HCT116 (cell line): ENCODE results near the gene EHD4. TPM values are rescaled to one million over a fixed set of nuclear protein-coding genes. Genes with fewer than 3 reads are reported as not detected.

Experiments
- ATAC-seq: fragments of 200-7000 bp; cut with Tn5 transposase; 2 replicates; pipeline ENCODE4 v1.9.1; 2020; ENCODE audit warnings: mild to moderate bottlenecking, moderate library complexity
- BruUV-seq: library from RNA; stranded (reverse); fragments of 400-500 nt; replicated peaks from 2 replicates; lab custom pipeline; 2021; lab: Mats Ljungman, UMichigan
- CTCF ChIA-PET: fragments of 300-600 bp; sonication (Branson Sonifier 250); formaldehyde crosslinking; loops from one replicate; lab custom pipeline; 2021; ENCODE audit warnings: antibody characterized with exemption; lab: Charles Lee
- POLR2A ChIA-PET: fragments of 300-600, 350-600 bp; sonication (Branson Sonifier 250); formaldehyde crosslinking; loops from one replicate; lab custom pipeline; 2021; ENCODE audit warnings: antibody characterized with exemption; lab: Charles Lee
- RAD21 ChIA-PET, 2 experiments: fragments of 300-600 bp; sonication (Branson Sonifier 250); formaldehyde crosslinking; loops; one replicate each; lab custom pipeline; 2023; ENCODE audit warnings: low total read pairs in 2 of 2; ENCODE audit not compliant: uncharacterized antibody in 2 of 2, unreplicated experiment in 2 of 2, low non-redundant PET in 1 of 2; lab: Charles Lee
- DNase-seq: peaks from one replicate; pipeline ENCODE4 v3.0.0-alpha.2; 2010; ENCODE audit warnings: low read depth, low spot score
- H2AFZ ChIP-seq: fragments of 200-600 bp; shearing (Covaris generic), sonication (generic); 2 replicates; pipeline ENCODE4 v1.6.1; 2017; ENCODE audit warnings: low read depth, mixed run types, mixed read lengths, antibody characterized with exemption, low read length; ENCODE audit not compliant: poor library complexity, severe bottlenecking
- H3K27ac ChIP-seq: 2 replicates; pipeline ENCODE4 v1.5.1; 2012; ENCODE audit warnings: low read depth, low read length
- H3K27me3 ChIP-seq: fragments of 200-600 bp; sonication (generic); 2 replicates; pipeline ENCODE4 v1.6.1; 2016; ENCODE audit warnings: mixed run types, low read length, mixed read lengths; ENCODE audit not compliant: insufficient read depth
- H3K36me3 ChIP-seq, 2 experiments: fragments of 200-500 bp in 1 of 2; fragments of 200-600 bp in 1 of 2; sonication (Bioruptor generic) in 1 of 2; sonication (generic) in 1 of 2; 2 replicates each; pipeline versions ENCODE4 v1.5.1 to v1.6.1; 2014 to 2016; ENCODE audit warnings: low read length in 2 of 2, inconsistent platforms in 1 of 2, mixed read lengths in 1 of 2, mixed run types in 1 of 2; ENCODE audit not compliant: insufficient read depth in 2 of 2, control insufficient read depth in 1 of 2
- H3K4me1 ChIP-seq, 2 experiments: fragments of 200-600 bp in 1 of 2; sonication (generic) in 1 of 2; 2 replicates each; pipeline versions ENCODE4 v1.5.1 to v1.6.1; 2012 to 2017; ENCODE audit warnings: low read length in 2 of 2, inconsistent platforms in 1 of 2, mild to moderate bottlenecking in 1 of 2, mixed read lengths in 1 of 2, mixed run types in 1 of 2, moderate library complexity in 1 of 2; ENCODE audit not compliant: insufficient read depth in 2 of 2, control insufficient read depth in 1 of 2
- H3K4me2 ChIP-seq: fragments of 200-600 bp; sonication (generic); 2 replicates; pipeline ENCODE4 v1.6.1; 2017; ENCODE audit warnings: mixed run types, low read length, mixed read lengths
- H3K4me3 ChIP-seq, 2 experiments: fragments of 200-600 bp in 1 of 2; sonication (generic) in 1 of 2; replicated peaks in 1 of 2; 2 replicates each; pipeline ENCODE4 v1.5.1; 2011 to 2016; ENCODE audit warnings: low read length in 2 of 2, control low read depth in 1 of 2, low read depth in 1 of 2, mild to moderate bottlenecking in 1 of 2, mixed read lengths in 1 of 2, mixed run types in 1 of 2
- H3K79me2 ChIP-seq: fragments of 200-600 bp; sonication (generic); 2 replicates; pipeline ENCODE4 v1.6.1; 2017; ENCODE audit warnings: mild to moderate bottlenecking, mixed run types, low read length, moderate library complexity, mixed read lengths; ENCODE audit not compliant: insufficient read depth
- H3K9ac ChIP-seq: fragments of 200-600 bp; sonication (generic); 2 replicates; pipeline ENCODE4 v1.6.1; 2016; ENCODE audit warnings: low read length, mixed read lengths
- H3K9me2 ChIP-seq: fragments of 200-600 bp; sonication (generic), shearing (Covaris generic); 2 replicates; pipeline ENCODE4 v1.6.1; 2017; ENCODE audit warnings: mixed run types, mild to moderate bottlenecking, moderate library complexity; ENCODE audit not compliant: insufficient read depth
- H3K9me3 ChIP-seq, 2 experiments: fragments of 200-500 bp in 1 of 2; fragments of 200-600 bp in 1 of 2; sonication (Bioruptor generic) in 1 of 2; sonication (generic) in 1 of 2; 2 replicates each; pipeline ENCODE4 v1.6.1; 2014 to 2017; ENCODE audit warnings: low read length in 2 of 2, mixed read lengths in 2 of 2, inconsistent platforms in 1 of 2, low read depth in 1 of 2, mild to moderate bottlenecking in 1 of 2, mixed run types in 1 of 2, moderate library complexity in 1 of 2; ENCODE audit not compliant: control insufficient read depth in 1 of 2, insufficient read depth in 1 of 2
- H4K20me1 ChIP-seq: fragments of 200-600 bp; sonication (generic), shearing (Covaris generic); 2 replicates; pipeline ENCODE4 v1.6.1; 2017; ENCODE audit warnings: mixed run types, mild to moderate bottlenecking, moderate library complexity; ENCODE audit not compliant: insufficient read depth
- ATF3 ChIP-seq: IDR thresholded peaks from 2 replicates; pipeline ENCODE4 v1.6.1; 2012
- CBX3 ChIP-seq: IDR thresholded peaks from 2 replicates; pipeline ENCODE4 v1.6.1; 2012; ENCODE audit warnings: low read depth
- CEBPB ChIP-seq: IDR thresholded peaks from 2 replicates; pipeline ENCODE4 v1.6.1; 2012; ENCODE audit warnings: low read depth
- CTCF ChIP-seq, 3 experiments: fragments of 200-600 bp in 1 of 3; sonication (generic) in 1 of 3; IDR thresholded peaks in 2 of 3; conservative IDR thresholded peaks in 1 of 3; 2 replicates each; pipeline ENCODE4 v1.5.1; 2012 to 2017; ENCODE audit warnings: low read depth in 2 of 3, low read length in 2 of 3, antibody characterized with exemption in 1 of 3, borderline replicate concordance in 1 of 3, control low read depth in 1 of 3, mild to moderate bottlenecking in 1 of 3, mixed read lengths in 1 of 3, mixed run types in 1 of 3, moderate library complexity in 1 of 3; ENCODE audit not compliant: insufficient read depth in 1 of 3
- EGR1 ChIP-seq: IDR thresholded peaks from 2 replicates; pipeline ENCODE4 v1.6.1; 2012; ENCODE audit warnings: low read depth
- ELF1 ChIP-seq: IDR thresholded peaks from 2 replicates; pipeline ENCODE4 v1.6.1; 2012; ENCODE audit warnings: low read depth, borderline replicate concordance
- EZH2 ChIP-seq: fragments of 200-600 bp; sonication (generic); IDR thresholded peaks from 2 replicates; pipeline ENCODE4 v1.6.1; 2017; ENCODE audit warnings: antibody characterized with exemption, mixed run types
- EZH2phosphoT487 ChIP-seq: fragments of 200-600 bp; IDR thresholded peaks from 2 replicates; pipeline ENCODE4 v1.6.1; 2018; ENCODE audit warnings: antibody characterized with exemption, borderline replicate concordance
- FOSL1 ChIP-seq: IDR thresholded peaks from 2 replicates; pipeline ENCODE4 v1.6.1; 2012; ENCODE audit warnings: low read depth
- JUND ChIP-seq: IDR thresholded peaks from 2 replicates; pipeline ENCODE4 v1.6.1; 2012
- POLR2A ChIP-seq: IDR thresholded peaks from 2 replicates; pipeline ENCODE4 v1.7.0; 2011; ENCODE audit warnings: borderline replicate concordance; ENCODE audit not compliant: insufficient read depth, insufficient read length; ENCODE audit errors: extremely low read depth
- POLR2AphosphoS5 ChIP-seq: IDR thresholded peaks from 2 replicates; pipeline ENCODE4 v1.6.1; 2011; ENCODE audit warnings: mild to moderate bottlenecking, low read depth, low read length, moderate library complexity
- RAD21 ChIP-seq: IDR thresholded peaks from 2 replicates; pipeline ENCODE4 v1.6.1; 2012; ENCODE audit warnings: low read depth, mild to moderate bottlenecking
- SIN3A ChIP-seq: IDR thresholded peaks from 2 replicates; pipeline ENCODE4 v1.6.1; 2012; ENCODE audit warnings: low read depth
- SP1 ChIP-seq: IDR thresholded peaks from 2 replicates; pipeline ENCODE4 v1.6.1; 2012; ENCODE audit warnings: low read depth
- SRF ChIP-seq: IDR thresholded peaks from 2 replicates; pipeline ENCODE4 v1.6.1; 2012; ENCODE audit warnings: low read depth
- TCF7L2 ChIP-seq: IDR thresholded peaks from 2 replicates; pipeline ENCODE4 v1.7.0; 2011; ENCODE audit warnings: borderline replicate concordance, inconsistent platforms; ENCODE audit not compliant: insufficient read depth, insufficient read length; ENCODE audit errors: extremely low read depth
- YY1 ChIP-seq: IDR thresholded peaks from 2 replicates; pipeline ENCODE4 v1.6.1; 2011; ENCODE audit warnings: low read length, low read depth, moderate library complexity, mild to moderate bottlenecking; ENCODE audit not compliant: insufficient replicate concordance; ENCODE audit errors: extremely low read depth
- ZFX ChIP-seq: fragments of 450-650 bp; IDR thresholded peaks from 2 replicates; pipeline ENCODE4 v1.6.1; 2017
- ZNF274 ChIP-seq: fragments of 200-500 bp; sonication (Bioruptor generic); IDR thresholded peaks from 2 replicates; pipeline ENCODE4 v1.6.1; 2014; ENCODE audit warnings: mild to moderate bottlenecking, low read depth, low read length, inconsistent platforms
- intact Hi-C: fragments of 100-400 bp; cut with micrococcal nuclease; formaldehyde crosslinking; loops from 2 replicates; pipeline ENCODE4 v1.10.0; 2022
- total RNA-seq: library from RNA; stranded (reverse); gene quantifications from one replicate; pipeline ENCODE4 v1.2.1, GENCODE V29; 2021; ENCODE audit not compliant: unreplicated experiment

The EHD4 gene
- total RNA-seq, 1 experiment from 2014 or later, result 28.0 TPM

- Histone ChIP-seq H2AFZ (no peak overlapping the region), H3K4me3 (no peak overlapping the region), H3K27ac (no peak overlapping the region), H3K79me2 (no peaks in the 10 kb centered on the region), H3K9me3 (no peaks in the 10 kb centered on the region), H3K36me3 (no peaks in the 10 kb centered on the region), H3K27me3 (no peaks in the 10 kb centered on the region), H3K9ac (no peak overlapping the region), H4K20me1 (no peaks in the 10 kb centered on the region), H3K4me1 (peaks cover 9 to 13% of the 10 kb centered on the region in 2 experiments), H3K9me2 (no peaks in the 10 kb centered on the region), H3K4me2 (no peak overlapping the region)
- ATAC-seq (no peak), DNase-seq (no peak)
- no peak for TF ChIP-seq EZH2
- intact Hi-C loops, result no loop called here
- ChIA-PET RAD21 (no interaction called here), POLR2A (no interaction called here), CTCF (no interaction called here)
- BruUV-seq, result no TSS peak
Observed at GRCh38 chr15:41888662-41889253, 83.6 kb downstream of the EHD4 start.

GRCh38 chr15:41887893-41888292, 84.5 kb downstream of the EHD4 start:
- H3K9ac ChIP-seq, result no peak overlapping the region
- no peak for TF ChIP-seq SIN3A
- TF ChIP-seq POLR2A, result no peak
- no peak for TF ChIP-seq YY1
- TF ChIP-seq RAD21, result no peak
- TF ChIP-seq ATF3, result no peak
- TF ChIP-seq CBX3, result no peak
- no peak for TF ChIP-seq FOSL1
- TF ChIP-seq CEBPB, result no peak
- no peak for TF ChIP-seq EGR1
- TF ChIP-seq EZH2, result no peak
- TF ChIP-seq POLR2AphosphoS5, result no peak
- no peak for TF ChIP-seq ZFX
- no peak for TF ChIP-seq JUND
- no peak for TF ChIP-seq ELF1
- TF ChIP-seq CTCF (IDR thresholded peaks at IDR 0.05 in 2 of 3, conservative IDR thresholded peaks at IDR 0.05 in 1 of 3; ENCODE audit: borderline replicate concordance in 1 of 3, insufficient read depth in 1 of 3, low read depth in 2 of 3, low read length in 2 of 3), result no peak
- TF ChIP-seq EZH2phosphoT487, result no peak
- no peak for TF ChIP-seq TCF7L2
- no peak for TF ChIP-seq ZNF274
- no peak for TF ChIP-seq SRF
- TF ChIP-seq SP1, result no peak
- H3K4me2 ChIP-seq, result no peak overlapping the region
- H3K27ac ChIP-seq, result no peak overlapping the region
- ChIA-PET CTCF (no interaction called here), RAD21 (no interaction called here), POLR2A (no interaction called here)
- no peaks in the 10 kb centered on the region for H3K36me3 ChIP-seq
- peaks cover 3 to 4% of the 10 kb centered on the region in 2 experiments; a peak in 3 of 4 replicates for H3K4me1 ChIP-seq
- H3K4me3 ChIP-seq, result no peak overlapping the region
- H3K79me2 ChIP-seq, result no peaks in the 10 kb centered on the region
- H3K27me3 ChIP-seq, result no peaks in the 10 kb centered on the region
- H4K20me1 ChIP-seq, result no peaks in the 10 kb centered on the region
- ATAC-seq (no peak), DNase-seq (no peak)
- no peak overlapping the region for H2AFZ ChIP-seq
- no TSS peak for BruUV-seq
- H3K9me2 ChIP-seq, result no peaks in the 10 kb centered on the region
- H3K9me3 ChIP-seq, result no peaks in the 10 kb centered on the region
- intact Hi-C loops, result no loop called here
